GM19328 (cell line): ENCODE measurements around the gene SLC39A13.

Source experiments
- ATAC-seq: cut with Tn5 transposase; IDR thresholded peaks from one replicate; pipeline ENCODE4 v1.9.1; 2021; ENCODE audit warnings: mild to moderate bottlenecking, moderate library complexity; ENCODE audit not compliant: unreplicated experiment

SLC39A13 gene

GRCh38 chr11:47407746-47408590 is at the start of gene SLC39A13:
Gene SLC39A13, plus strand, starts transcription at chr11:47408590. Its CDS starts 1,505 bp downstream, at chr11:47410095.
- ATAC-seq = peak; percentile 87

GRCh38 chr11:47358731-47359051 is 49.7 kb upstream of the SLC39A13 start:
- ATAC-seq = no peak

- ATAC-seq = no peak
These were observed 49.2 kb upstream of the SLC39A13 start for GRCh38 chr11:47359162-47359561.

GRCh38 chr11:47359586-47359985 is 48.8 kb upstream of the SLC39A13 start:
- ATAC-seq = no peak

- ATAC-seq = no peak
These were observed 48.0 kb upstream of the SLC39A13 start for GRCh38 chr11:47360341-47360740.

GRCh38 chr11:47361419-47361818 is 47.0 kb upstream of the SLC39A13 start:
- ATAC-seq = no peak

GRCh38 chr11:47366020-47366490 is 42.3 kb upstream of the SLC39A13 start:
- no peak for ATAC-seq

GRCh38 chr11:47369676-47370075 is 38.7 kb upstream of the SLC39A13 start:
- no peak for ATAC-seq

GRCh38 chr11:47372422-47372821 is 36.0 kb upstream of the SLC39A13 start:
- no peak for ATAC-seq

GRCh38 chr11:47373876-47374719 is 34.3 kb upstream of the SLC39A13 start:
- no peak for ATAC-seq

GRCh38 chr11:47374720-47375019 is 33.7 kb upstream of the SLC39A13 start:
- no peak for ATAC-seq

GRCh38 chr11:47375020-47375419 is 33.4 kb upstream of the SLC39A13 start:
- ATAC-seq = no peak

- no peak for ATAC-seq
These were observed 32.8 kb upstream of the SLC39A13 start for GRCh38 chr11:47375546-47376085.

- no peak for ATAC-seq
These were observed 32.3 kb upstream of the SLC39A13 start for GRCh38 chr11:47376107-47376524.

GRCh38 chr11:47376525-47377371 is 31.6 kb upstream of the SLC39A13 start:
- no peak for ATAC-seq

GRCh38 chr11:47377571-47378009 is 30.8 kb upstream of the SLC39A13 start:
- no peak for ATAC-seq

- ATAC-seq = peak; percentile 70
These were observed 30.2 kb upstream of the SLC39A13 start, which contains the start of gene SPI1 for GRCh38 chr11:47378010-47378835. Gene SPI1, minus strand, starts transcription at chr11:47378547. Its CDS starts 194 bp downstream, at chr11:47378353.

GRCh38 chr11:47378836-47379170 is 29.6 kb upstream of the SLC39A13 start:
- peak; percentile 11 for ATAC-seq

- ATAC-seq = no peak
These were observed 29.1 kb upstream of the SLC39A13 start for GRCh38 chr11:47379317-47379716.

GRCh38 chr11:47380078-47380477 is 28.3 kb upstream of the SLC39A13 start:
- no peak for ATAC-seq
